Measurements from ENCODE around the gene ZGRF1.

ZGRF1 gene

GRCh38 chr4:112519689-112520597, 116.8 kb downstream of the ZGRF1 start:
- DNase-seq, result no peak
- H3K4me3 ChIP-seq (ENCODE audit: low read depth, low read length), result no peak overlapping the region
- H3K9me3 ChIP-seq (ENCODE audit: severe bottlenecking), result peaks cover 5% of the 10 kb centered on the region
- H3K27ac ChIP-seq, result no peak overlapping the region
- peak; percentile 60 for TF ChIP-seq CTCF (IDR thresholded peaks at IDR 0.05; ENCODE audit: low read depth, low read length)
- H3K36me3 ChIP-seq, result no peaks in the 10 kb centered on the region
- peaks cover 94% of the 10 kb centered on the region for H3K27me3 ChIP-seq (ENCODE audit: insufficient read depth, low read depth, severe bottlenecking)

- H3K4me3 ChIP-seq (ENCODE audit: low read depth, low read length), result no peak overlapping the region
- TF ChIP-seq CTCF (IDR thresholded peaks at IDR 0.05; ENCODE audit: low read depth, low read length), result no peak
- DNase-seq, result no peak
- peaks cover 5% of the 10 kb centered on the region for H3K9me3 ChIP-seq (ENCODE audit: severe bottlenecking)
- H3K27ac ChIP-seq, result no peak overlapping the region
- H3K36me3 ChIP-seq, result no peaks in the 10 kb centered on the region
- H3K27me3 ChIP-seq (ENCODE audit: insufficient read depth, low read depth, severe bottlenecking), result peaks cover 95% of the 10 kb centered on the region
These were observed 118.0 kb downstream of the ZGRF1 start for GRCh38 chr4:112518675-112519074.

- Histone ChIP-seq H3K4me3 (ENCODE audit: low read depth, low read length) (no peak overlapping the region), H3K36me3 (no peaks in the 10 kb centered on the region), H3K27ac (no peak overlapping the region), H3K27me3 (ENCODE audit: insufficient read depth, low read depth, severe bottlenecking) (peaks cover 95% of the 10 kb centered on the region), H3K9me3 (ENCODE audit: severe bottlenecking) (peaks cover 2% of the 10 kb centered on the region)
- no peak for TF ChIP-seq CTCF (IDR thresholded peaks at IDR 0.05; ENCODE audit: low read depth, low read length)
- no peak for DNase-seq
These were observed 118.8 kb downstream of the ZGRF1 start for GRCh38 chr4:112517911-112518310.

- DNase-seq, result no peak
- H3K27me3 ChIP-seq (ENCODE audit: insufficient read depth, low read depth, severe bottlenecking), result peaks cover 95% of the 10 kb centered on the region
- H3K4me3 ChIP-seq (ENCODE audit: low read depth, low read length), result peak overlapping the region; percentile 45; the same call in 1 of the 2 replicates
- no peaks in the 10 kb centered on the region for H3K9me3 ChIP-seq (ENCODE audit: severe bottlenecking)
- H3K36me3 ChIP-seq, result no peaks in the 10 kb centered on the region
- no peak overlapping the region for H3K27ac ChIP-seq
- TF ChIP-seq CTCF (IDR thresholded peaks at IDR 0.05; ENCODE audit: low read depth, low read length), result no peak
These were observed 119.6 kb downstream of the ZGRF1 start for GRCh38 chr4:112517067-112517634.

- no peak for TF ChIP-seq CTCF (IDR thresholded peaks at IDR 0.05; ENCODE audit: low read depth, low read length)
- peak; percentile 57 for DNase-seq
- H3K27ac ChIP-seq, result no peak overlapping the region
- no peaks in the 10 kb centered on the region for H3K36me3 ChIP-seq
- H3K4me3 ChIP-seq (ENCODE audit: low read depth, low read length), result peak overlapping the region; percentile 45
- H3K9me3 ChIP-seq (ENCODE audit: severe bottlenecking), result no peaks in the 10 kb centered on the region
- H3K27me3 ChIP-seq (ENCODE audit: insufficient read depth, low read depth, severe bottlenecking), result peaks cover 95% of the 10 kb centered on the region
These were observed 120.1 kb downstream of the ZGRF1 start for GRCh38 chr4:112516471-112517066.
